ENCODE measurements around the gene ZBED2.

DNA sequence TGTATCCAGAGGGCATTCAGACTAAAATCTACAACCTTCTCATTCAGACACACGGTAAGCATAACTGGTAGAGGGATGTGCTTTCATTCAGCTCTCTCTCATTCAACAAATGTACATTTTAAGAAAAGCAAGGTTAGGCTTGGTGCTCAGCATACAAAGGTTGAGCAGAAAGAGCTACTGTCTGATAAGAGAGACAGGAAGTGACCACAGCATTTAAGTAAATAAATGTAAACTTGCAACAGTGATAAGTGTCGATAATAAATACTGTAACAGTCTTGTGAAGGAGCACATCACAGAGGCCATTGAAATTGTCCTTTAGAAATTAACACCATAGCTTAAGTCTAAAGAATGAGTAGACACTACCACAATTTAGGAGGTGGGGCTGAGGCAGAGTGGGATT, 49.8 kb downstream of the ZBED2 start:
- TF ChIP-seq EZH2 (IDR thresholded peaks at IDR 0.05; ENCODE audit: borderline replicate concordance): no peak
- TF ChIP-seq, protein P1, sequence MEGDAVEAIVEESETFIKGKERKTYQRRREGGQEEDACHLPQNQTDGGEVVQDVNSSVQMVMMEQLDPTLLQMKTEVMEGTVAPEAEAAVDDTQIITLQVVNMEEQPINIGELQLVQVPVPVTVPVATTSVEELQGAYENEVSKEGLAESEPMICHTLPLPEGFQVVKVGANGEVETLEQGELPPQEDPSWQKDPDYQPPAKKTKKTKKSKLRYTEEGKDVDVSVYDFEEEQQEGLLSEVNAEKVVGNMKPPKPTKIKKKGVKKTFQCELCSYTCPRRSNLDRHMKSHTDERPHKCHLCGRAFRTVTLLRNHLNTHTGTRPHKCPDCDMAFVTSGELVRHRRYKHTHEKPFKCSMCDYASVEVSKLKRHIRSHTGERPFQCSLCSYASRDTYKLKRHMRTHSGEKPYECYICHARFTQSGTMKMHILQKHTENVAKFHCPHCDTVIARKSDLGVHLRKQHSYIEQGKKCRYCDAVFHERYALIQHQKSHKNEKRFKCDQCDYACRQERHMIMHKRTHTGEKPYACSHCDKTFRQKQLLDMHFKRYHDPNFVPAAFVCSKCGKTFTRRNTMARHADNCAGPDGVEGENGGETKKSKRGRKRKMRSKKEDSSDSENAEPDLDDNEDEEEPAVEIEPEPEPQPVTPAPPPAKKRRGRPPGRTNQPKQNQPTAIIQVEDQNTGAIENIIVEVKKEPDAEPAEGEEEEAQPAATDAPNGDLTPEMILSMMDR (IDR thresholded peaks at IDR 0.05; ENCODE audit: poor library complexity): no peak
